Lower lobe of right lung (tissue), 2 donors: ENCODE data around the gene MUSTN1. TPM values are rescaled to one million over a fixed set of nuclear protein-coding genes. Genes with fewer than 3 reads are reported as not detected.

ENCODE experiments used
- ATAC-seq, 2 donors: fragments of 200-7000 bp; cut with Tn5 transposase; one replicate each; pipeline ENCODE4 v1.9.1; 2020 to 2022; ENCODE audit warnings: mild to moderate bottlenecking in 2 of 2, moderate library complexity in 2 of 2
- DNase-seq: peaks from one replicate; pipeline ENCODE4 v3.0.0-alpha.2; 2020
- H3K27ac ChIP-seq: fragments of 200-600 bp; one replicate; pipeline ENCODE4 v1.8.0; 2022
- H3K27me3 ChIP-seq: fragments of 200-600 bp; one replicate; pipeline ENCODE4 v1.8.0; 2022; ENCODE audit warnings: low read depth
- H3K36me3 ChIP-seq: fragments of 200-600 bp; one replicate; pipeline ENCODE4 v1.8.0; 2022; ENCODE audit warnings: mild to moderate bottlenecking
- H3K4me1 ChIP-seq: fragments of 200-600 bp; one replicate; pipeline ENCODE4 v1.8.0; 2022
- H3K4me3 ChIP-seq: fragments of 200-600 bp; one replicate; pipeline ENCODE4 v1.8.0; 2022; ENCODE audit warnings: mild to moderate bottlenecking
- H3K9me3 ChIP-seq: fragments of 200-600 bp; one replicate; pipeline ENCODE4 v1.8.0; 2022
- CTCF ChIP-seq: fragments of 200-600 bp; IDR thresholded peaks from one replicate; pipeline ENCODE4 v1.8.0; 2022; ENCODE audit warnings: antibody characterized with exemption, mild to moderate bottlenecking
- intact Hi-C: fragments of 100-400 bp; cut with DNase I; formaldehyde crosslinking; loops from one replicate; pipeline ENCODE4 v1.11.0; 2022
- total RNA-seq: library from RNA; stranded (reverse); fragmentation: NEBNext Ultra II Directional; extraction: Animal tissue kit (Norgen Biotek cat#: 25700); gene quantifications from one replicate; pipeline ENCODE4 v1.2.1, GENCODE V29; 2021
- donor health status: DM: no; HTN: yes; CAD: no; lungs with severe emphysema.

Gene MUSTN1
- total RNA-seq, 1 donor from 2014 or later: 7.3 TPM

GRCh38 chr3:52816199-52816598 is 18.6 kb downstream of the MUSTN1 start:
- TF ChIP-seq CTCF: no peak
- intact Hi-C loops: no loop called here
- Histone ChIP-seq H3K9me3 (no peaks in the 10 kb centered on the region), H3K4me3 (no peak overlapping the region), H3K36me3 (no peaks in the 10 kb centered on the region), H3K27me3 (no peaks in the 10 kb centered on the region), H3K27ac (no peak overlapping the region), H3K4me1 (no peaks in the 10 kb centered on the region)
- ATAC-seq (no peak), DNase-seq (no peak)

- no peak for TF ChIP-seq CTCF
Observed at GRCh38 chr3:52813810-52814209, 21.0 kb downstream of the MUSTN1 start.

GRCh38 chr3:52811452-52812011 is 23.3 kb downstream of the MUSTN1 start:
- no peaks in the 10 kb centered on the region for H3K36me3 ChIP-seq

More at GRCh38 chr3:52813810-52814209, 21.0 kb downstream of the MUSTN1 start:
- Histone ChIP-seq H3K4me1 (no peaks in the 10 kb centered on the region), H3K27me3 (no peaks in the 10 kb centered on the region), H3K36me3 (no peaks in the 10 kb centered on the region), H3K27ac (no peak overlapping the region), H3K4me3 (no peak overlapping the region), H3K9me3 (no peaks in the 10 kb centered on the region)
- ATAC-seq: no peak
- no peak for DNase-seq
- intact Hi-C loops: no loop called here

GRCh38 chr3:52810923-52811322 is 23.9 kb downstream of the MUSTN1 start:
- DNase-seq (no peak), ATAC-seq (no peak)
- no peaks in the 10 kb centered on the region for H3K4me1 ChIP-seq
- H3K9me3 ChIP-seq: no peaks in the 10 kb centered on the region
- TF ChIP-seq CTCF: no peak
- H3K4me3 ChIP-seq: no peak overlapping the region
- H3K36me3 ChIP-seq: no peaks in the 10 kb centered on the region
- H3K27me3 ChIP-seq: no peaks in the 10 kb centered on the region
- H3K27ac ChIP-seq: no peak overlapping the region
- intact Hi-C loops: no loop called here

More at GRCh38 chr3:52811452-52812011, 23.3 kb downstream of the MUSTN1 start:
- Histone ChIP-seq H3K4me1 (no peaks in the 10 kb centered on the region), H3K27ac (no peak overlapping the region), H3K4me3 (no peak overlapping the region), H3K27me3 (no peaks in the 10 kb centered on the region), H3K9me3 (no peaks in the 10 kb centered on the region)
- TF ChIP-seq CTCF: no peak
- intact Hi-C loops: no loop called here
- ATAC-seq (no peak), DNase-seq (no peak)

- no peak for ATAC-seq
- H3K4me3 ChIP-seq: no peak overlapping the region
- H3K9me3 ChIP-seq: no peaks in the 10 kb centered on the region
- TF ChIP-seq CTCF: no peak
- no peaks in the 10 kb centered on the region for H3K4me1 ChIP-seq
- intact Hi-C loops: no loop called here
- no peaks in the 10 kb centered on the region for H3K36me3 ChIP-seq
- no peak overlapping the region for H3K27ac ChIP-seq
- DNase-seq: no peak
- no peaks in the 10 kb centered on the region for H3K27me3 ChIP-seq
Observed at GRCh38 chr3:52809662-52810377, 25.0 kb downstream of the MUSTN1 start.
